ENCODE results near the gene CHCHD3.

CHCHD3 gene

DNA sequence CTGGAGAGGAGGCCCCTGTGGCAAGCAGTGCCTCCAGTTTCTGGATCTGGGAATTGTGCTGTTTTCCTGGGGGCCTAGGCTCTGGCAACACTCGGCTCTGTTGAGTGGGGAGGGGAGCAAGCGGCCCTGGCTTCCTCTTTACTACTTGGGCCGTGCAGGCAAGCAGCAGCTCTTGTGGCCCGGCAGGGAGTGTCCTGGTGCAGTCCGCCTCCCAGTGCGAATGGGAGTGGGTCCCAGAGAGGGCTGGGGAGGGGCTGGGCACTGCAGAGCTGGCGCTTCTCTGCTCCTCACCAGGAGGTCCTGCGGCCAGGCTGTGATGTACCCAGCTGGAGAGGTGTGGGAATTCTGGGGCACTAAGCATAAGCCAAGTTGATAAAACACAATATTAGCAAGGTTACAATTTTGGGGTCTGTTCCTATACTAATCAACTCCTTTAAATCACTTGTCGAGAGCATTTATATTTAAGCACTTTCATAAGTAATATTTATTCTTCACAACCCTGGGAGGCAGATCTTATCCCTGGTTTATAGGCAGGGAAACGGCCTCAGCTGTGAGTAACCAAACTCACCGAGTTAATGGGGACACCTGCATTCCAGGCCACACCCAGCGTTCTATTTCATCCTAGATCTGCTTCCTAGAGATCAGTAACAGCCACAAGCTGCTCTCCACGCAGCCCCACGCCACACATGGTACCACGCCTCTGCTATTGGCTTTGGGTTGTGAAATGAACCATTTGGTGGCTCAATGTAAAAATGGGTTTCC, 322.2 kb downstream of the CHCHD3 start:
- no peak for FAIRE-seq

DNA sequence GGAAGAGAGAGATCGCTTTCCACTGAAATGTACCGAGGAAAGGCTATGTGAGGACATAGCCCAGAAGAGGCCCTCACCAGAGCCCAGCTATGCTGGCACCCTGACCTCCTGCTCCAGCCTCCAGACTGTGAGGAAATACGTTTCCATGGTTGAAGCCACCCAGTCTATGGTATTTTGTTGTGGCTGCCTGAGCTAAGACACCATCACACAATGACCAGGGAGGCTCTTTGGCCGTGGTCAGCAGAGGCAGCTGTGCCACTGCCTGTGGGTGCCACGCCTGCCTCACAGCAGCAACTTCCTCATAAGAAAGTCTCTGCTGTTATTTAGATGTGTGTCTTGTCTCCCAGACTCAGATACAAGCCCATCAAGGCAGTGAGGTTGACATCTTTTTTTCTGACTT, 322.9 kb downstream of the CHCHD3 start:
- no peak for FAIRE-seq

DNA sequence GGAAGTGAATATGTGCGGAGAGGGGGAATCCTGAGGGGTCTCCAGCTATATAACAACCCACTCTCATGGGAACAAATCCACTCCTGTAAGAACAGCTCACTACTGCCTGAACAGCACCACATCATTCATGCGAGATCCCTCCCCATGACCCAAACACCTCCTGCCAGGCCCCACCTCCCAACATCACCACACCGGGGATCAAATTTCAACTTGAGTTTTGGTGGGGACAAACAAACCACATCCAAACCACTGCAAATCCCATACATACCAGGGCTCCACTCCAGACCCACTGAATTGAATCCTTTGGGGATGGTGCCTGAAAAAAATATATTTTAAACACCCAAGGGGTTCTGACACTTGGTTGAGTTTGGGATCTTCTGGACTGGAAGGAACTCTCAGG, 324.1 kb downstream of the CHCHD3 start:
- FAIRE-seq = no peak

DNA sequence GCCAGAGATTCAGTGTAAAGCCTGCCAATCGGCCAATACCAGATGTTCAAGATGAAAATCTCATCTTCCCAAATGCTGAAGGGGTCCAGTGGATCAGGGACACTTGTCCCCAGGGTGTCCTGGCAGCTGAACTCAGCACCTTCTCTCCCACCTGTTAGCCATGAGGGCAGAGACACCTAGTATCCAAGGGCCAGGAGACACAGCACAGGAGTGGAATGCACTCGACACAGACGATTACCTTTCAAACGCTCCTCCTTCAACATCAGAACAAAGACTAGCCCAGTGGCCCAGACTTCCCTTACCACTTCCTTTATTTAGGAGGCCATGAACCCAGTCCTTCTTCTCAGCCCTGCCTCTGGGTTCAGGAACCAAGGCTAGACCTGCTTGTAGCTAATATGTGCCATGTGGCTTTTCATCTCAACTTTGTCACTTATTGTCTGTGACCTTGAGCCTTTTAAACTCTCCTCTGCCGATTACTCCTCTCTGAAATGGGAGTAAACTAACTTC, 325.4 kb downstream of the CHCHD3 start:
- FAIRE-seq = no peak

DNA sequence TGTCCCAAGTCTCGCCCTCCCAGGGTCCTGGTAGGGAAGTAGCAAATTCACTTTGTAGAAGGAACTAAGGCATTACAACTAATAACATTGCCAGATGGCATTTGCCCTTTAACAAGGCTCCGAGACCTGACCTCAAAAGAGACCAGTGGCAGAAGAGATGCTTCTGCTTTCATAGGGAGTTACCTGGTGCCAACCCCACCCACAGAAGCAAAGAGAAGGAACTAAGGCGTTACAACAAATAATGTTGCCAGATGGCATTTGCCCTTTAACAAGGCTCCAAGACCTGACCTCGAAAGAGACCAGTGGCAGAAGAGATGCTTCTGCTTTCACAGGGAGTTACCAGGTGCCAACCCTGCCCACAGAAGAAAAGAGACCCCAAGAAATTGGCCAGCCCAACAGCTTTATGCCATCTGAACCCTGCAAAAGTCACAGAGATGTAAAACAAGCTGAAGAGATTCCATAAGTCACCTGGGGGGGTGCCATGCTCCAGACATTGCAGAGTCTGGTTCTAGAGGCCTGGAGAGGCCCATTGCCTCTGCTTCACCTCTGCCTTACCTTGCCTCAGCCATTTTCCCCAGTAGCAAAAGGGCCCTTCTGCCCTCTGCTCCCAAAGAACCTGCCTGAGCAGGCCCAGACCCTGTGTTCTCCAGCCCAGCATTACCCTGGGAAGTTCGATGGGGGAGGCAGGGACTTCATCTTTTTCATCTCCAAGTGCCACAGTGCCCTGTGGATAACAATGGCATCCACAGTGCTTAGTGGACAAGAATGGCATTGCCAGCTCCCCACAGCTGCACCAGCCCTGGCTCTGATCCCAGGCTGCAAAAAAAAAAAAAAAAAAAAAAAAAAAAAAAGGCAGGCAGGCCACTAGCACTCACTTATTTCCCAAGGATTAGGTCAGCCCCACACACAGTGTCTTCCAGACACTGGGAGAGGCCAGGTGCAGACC, 326.1 kb downstream of the CHCHD3 start:
- no peak for FAIRE-seq

GRCh38 chr7:132752431-132752830, 329.5 kb downstream of the CHCHD3 start:
- FAIRE-seq = no peak

- FAIRE-seq = no peak
These were observed 330.6 kb downstream of the CHCHD3 start for GRCh38 chr7:132751244-132751647.

DNA sequence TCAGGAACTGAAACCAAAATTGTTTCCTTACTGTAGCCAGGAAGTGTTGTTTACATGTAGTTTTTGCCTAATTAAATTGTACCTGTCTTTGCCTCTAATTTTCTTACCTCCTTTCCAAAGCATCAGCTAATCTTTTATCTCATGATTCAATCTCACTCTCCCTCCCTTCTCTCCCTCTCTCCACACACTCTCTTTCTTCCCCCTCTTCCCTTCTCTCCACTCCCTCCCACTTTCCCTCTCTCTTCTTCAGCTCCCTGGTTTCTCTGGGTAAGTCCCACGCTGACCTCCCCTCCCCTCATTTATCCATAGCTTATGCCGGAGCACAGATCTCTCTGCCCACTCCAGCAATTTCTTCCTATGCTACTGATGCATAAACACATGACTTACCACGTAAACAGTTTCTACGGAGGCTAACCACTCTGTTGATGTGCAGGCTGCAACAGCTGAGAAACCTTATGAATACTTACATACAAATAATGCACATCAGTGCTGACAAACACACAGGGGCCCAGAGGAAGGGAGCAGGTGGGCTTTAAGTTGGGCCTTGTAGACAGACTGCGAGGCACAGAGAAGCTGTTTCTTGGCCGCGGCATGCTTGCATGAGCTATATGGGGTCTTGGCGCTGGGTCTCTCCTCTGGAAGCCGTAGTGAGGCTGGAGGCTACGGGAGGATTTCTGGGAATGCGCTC, 331.2 kb downstream of the CHCHD3 start:
- no peak for FAIRE-seq

GRCh38 chr7:132750096-132750495, 331.8 kb downstream of the CHCHD3 start:
- no peak for FAIRE-seq

GRCh38 chr7:132745510-132745909, 336.4 kb downstream of the CHCHD3 start:
- no peak for FAIRE-seq

GRCh38 chr7:132743974-132744373, 337.9 kb downstream of the CHCHD3 start:
- FAIRE-seq = no peak

GRCh38 chr7:132742189-132742612, 339.7 kb downstream of the CHCHD3 start:
- no peak for FAIRE-seq

GRCh38 chr7:132740176-132740575, 341.7 kb downstream of the CHCHD3 start:
- no peak for FAIRE-seq

GRCh38 chr7:132739271-132739955, 342.5 kb downstream of the CHCHD3 start:
- FAIRE-seq = no peak

DNA sequence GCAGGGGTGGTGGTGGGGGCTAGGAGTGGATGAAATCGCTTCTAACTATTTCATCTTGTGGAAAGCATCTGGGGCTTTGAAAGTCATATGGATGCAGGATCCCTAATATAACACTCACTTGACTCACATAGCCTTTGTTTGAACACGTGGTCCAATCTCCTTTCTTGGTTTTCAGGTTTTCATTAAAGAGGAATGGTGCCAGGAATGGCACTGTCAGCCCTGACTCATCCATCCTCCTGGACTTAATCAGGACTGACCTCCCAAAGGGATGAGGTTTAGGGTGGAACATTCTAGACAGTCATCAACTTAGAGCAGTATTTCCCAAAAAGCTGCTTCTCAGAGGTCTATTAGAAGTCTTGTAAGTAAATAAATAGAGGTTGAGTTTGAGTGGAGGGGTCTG, 343.6 kb downstream of the CHCHD3 start:
- FAIRE-seq = no peak

- no peak for FAIRE-seq
These were observed 346.4 kb downstream of the CHCHD3 start for GRCh38 chr7:132735476-132735875.
